Liver (tissue), 9 donors: ENCODE data around the gene IYD. TPM values are rescaled to one million over a fixed set of nuclear protein-coding genes. Genes with fewer than 3 reads are reported as not detected.

Experiments used
- DNase-seq: peaks from one replicate; pipeline ENCODE4 v3.0.0-alpha.2; 2017; ENCODE audit warnings: low spot score
- H3K27ac ChIP-seq, 2 donors: one replicate each; pipeline ENCODE4 v1.7.0; 2013; ENCODE audit warnings: inconsistent platforms in 2 of 2, low read length in 2 of 2, control low read depth in 1 of 2, low read depth in 1 of 2, mild to moderate bottlenecking in 1 of 2
- H3K27me3 ChIP-seq, 4 donors: one replicate each; pipeline versions ENCODE4 v1.6.1 to v1.7.0; 2013; ENCODE audit warnings: low read length in 3 of 4, inconsistent platforms in 1 of 4, mild to moderate bottlenecking in 1 of 4, moderate library complexity in 1 of 4; ENCODE audit not compliant: control insufficient read depth in 4 of 4, insufficient read depth in 4 of 4
- H3K36me3 ChIP-seq, 4 donors: one replicate each; pipeline versions ENCODE4 v1.6.1 to v1.7.0; 2013; ENCODE audit warnings: low read length in 3 of 4, mild to moderate bottlenecking in 3 of 4, low read depth in 1 of 4, moderate library complexity in 1 of 4; ENCODE audit not compliant: control insufficient read depth in 4 of 4, insufficient read depth in 3 of 4
- H3K4me1 ChIP-seq, 4 donors: one replicate each; pipeline versions ENCODE4 v1.6.1 to v1.7.0; 2013; ENCODE audit warnings: low read length in 3 of 4, mild to moderate bottlenecking in 3 of 4, moderate library complexity in 1 of 4; ENCODE audit not compliant: control insufficient read depth in 4 of 4, insufficient read depth in 4 of 4
- H3K4me3 ChIP-seq, 3 donors: one replicate each; pipeline versions ENCODE4 v1.6.1 to v1.7.0; 2013; ENCODE audit warnings: low read length in 3 of 3, control low read depth in 1 of 3, low read depth in 1 of 3, mild to moderate bottlenecking in 1 of 3
- H3K9ac ChIP-seq, 2 donors: one replicate each; pipeline ENCODE4 v1.7.0; 2013; ENCODE audit warnings: low read length in 2 of 2, mild to moderate bottlenecking in 2 of 2, moderate library complexity in 2 of 2, control low read depth in 1 of 2, low read depth in 1 of 2
- H3K9me3 ChIP-seq, 4 donors: one replicate each; pipeline versions ENCODE4 v1.6.1 to v1.7.0; 2013; ENCODE audit warnings: low read length in 3 of 4; ENCODE audit not compliant: control insufficient read depth in 4 of 4
- CTCF ChIP-seq: fragments of 150-350 bp; IDR thresholded peaks from 2 replicates; pipeline ENCODE4 v1.5.1; 2017; ENCODE audit warnings: improper control_type of control experiment, low read depth, low read length; ENCODE audit not compliant: missing input control
- EGR1 ChIP-seq, 2 donors: IDR thresholded peaks; 2 replicates each; pipeline ENCODE4 v1.6.1; 2016 to 2018; ENCODE audit warnings: antibody characterized with exemption in 2 of 2, low read depth in 2 of 2
- FOXA1 ChIP-seq: IDR thresholded peaks from 2 replicates; pipeline ENCODE4 v1.6.1; 2016; ENCODE audit warnings: antibody characterized with exemption
- GABPA ChIP-seq, 2 donors: IDR thresholded peaks in 1 of 2; conservative IDR thresholded peaks in 1 of 2; 2 replicates each; pipeline ENCODE4 v1.6.1; 2016; ENCODE audit warnings: antibody characterized with exemption in 2 of 2, mild to moderate bottlenecking in 1 of 2, moderate library complexity in 1 of 2
- HNF4A ChIP-seq, 2 donors: conservative IDR thresholded peaks; 2 replicates each; pipeline ENCODE4 v1.6.1; 2016; ENCODE audit warnings: antibody characterized with exemption in 2 of 2, mild to moderate bottlenecking in 2 of 2
- HNF4G ChIP-seq: IDR thresholded peaks from 2 replicates; pipeline ENCODE4 v1.6.1; 2016; ENCODE audit warnings: antibody characterized with exemption
- JUND ChIP-seq, 2 donors: IDR thresholded peaks; 2 replicates each; pipeline ENCODE4 v1.6.1; 2016; ENCODE audit warnings: antibody characterized with exemption in 2 of 2
- NR2F2 ChIP-seq: IDR thresholded peaks from 2 replicates; pipeline ENCODE4 v1.6.1; 2016; ENCODE audit warnings: antibody characterized with exemption
- RAD21 ChIP-seq, 2 donors: IDR thresholded peaks; 2 replicates each; pipeline ENCODE4 v1.6.1; 2016; ENCODE audit warnings: antibody characterized with exemption in 2 of 2, mild to moderate bottlenecking in 2 of 2
- REST ChIP-seq: IDR thresholded peaks from 2 replicates; pipeline ENCODE4 v1.6.1; 2016; ENCODE audit warnings: antibody characterized with exemption, mild to moderate bottlenecking
- RXRA ChIP-seq, 2 donors: IDR thresholded peaks; 2 replicates each; pipeline ENCODE4 v1.6.1; 2017 to 2018; ENCODE audit warnings: antibody characterized with exemption in 2 of 2, mild to moderate bottlenecking in 1 of 2
- SP1 ChIP-seq: IDR thresholded peaks from 2 replicates; pipeline ENCODE4 v1.6.1; 2018; ENCODE audit warnings: antibody characterized with exemption, mild to moderate bottlenecking
- TAF1 ChIP-seq: conservative IDR thresholded peaks from 2 replicates; pipeline ENCODE4 v1.6.1; 2016; ENCODE audit warnings: antibody characterized with exemption, mild to moderate bottlenecking
- YY1 ChIP-seq: IDR thresholded peaks from 2 replicates; pipeline ENCODE4 v1.6.1; 2016; ENCODE audit warnings: antibody characterized with exemption, mild to moderate bottlenecking
- WGBS: extraction: QIAGEN DNeasy Blood & Tissue Kit; methylation state at CpG from one replicate; pipeline ENCODE4 v1.1.7; 2013; 5-methylcytosine and 5-hydroxymethylcytosine counted together
- polyA plus RNA-seq, 2 donors: library from polyadenylated mRNA; stranded (reverse) in 1 of 2; unstranded in 1 of 2; fragments of 200-250 nt in 1 of 2; fragments of >200 nt in 1 of 2; fragmentation: Nextera tagmentation in 1 of 2; extraction: Ambion mirVana in 1 of 2; gene quantifications; one replicate each; pipeline versions ENCODE4 v1.2.1 to v1.2.3, GENCODE V29; 2013 to 2015
- total RNA-seq, 2 donors: library from RNA; depleted of rRNA; stranded (reverse); fragments of >200 nt; gene quantifications; one replicate each; pipeline ENCODE4 v1.2.3, GENCODE V29; 2014
- TF ChIP-seq, protein P1 (sequence below): IDR thresholded peaks from 2 replicates; pipeline ENCODE4 v1.6.1; 2016; ENCODE audit warnings: antibody characterized with exemption
- TF ChIP-seq, protein P2 (sequence below): IDR thresholded peaks from 2 replicates; pipeline ENCODE4 v1.6.1; 2016; ENCODE audit warnings: antibody characterized with exemption
- TF ChIP-seq, protein P3 (sequence below): IDR thresholded peaks from 2 replicates; pipeline ENCODE4 v1.6.1; 2016; ENCODE audit warnings: antibody characterized with exemption
- donor health status: healthy.
- donor health status: healthy.
- donor health status: healthy.
- donor health status: healthy.
- donor health status: healthy.

IYD gene
- total and polyA plus RNA-seq, 4 donors, result 1.6 to 6.2 (median 2.6) TPM

DNA sequence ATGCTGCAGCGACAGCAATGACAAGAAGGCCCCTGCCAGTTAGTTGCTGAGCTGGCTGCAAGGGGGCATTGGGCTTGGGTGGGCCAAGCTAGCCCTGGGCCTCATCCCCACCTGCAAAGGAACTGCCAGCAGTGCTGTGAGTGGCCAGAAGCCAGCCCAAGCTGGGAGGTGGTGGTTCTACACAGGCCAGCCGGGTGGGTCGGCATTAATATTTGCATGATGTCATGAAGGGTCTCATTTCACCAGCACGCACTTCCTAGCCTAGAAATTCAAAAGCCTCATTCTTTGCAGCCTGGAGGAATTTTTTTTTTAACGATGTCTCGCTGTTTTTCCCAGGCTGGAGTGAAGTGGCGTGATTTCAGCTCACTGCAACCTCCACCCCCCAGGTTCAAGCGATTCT, 62.0 kb downstream of the IYD start:
- no peaks in the 10 kb centered on the region for H3K9me3 ChIP-seq
- WGBS, result 95% methylated on average over 8 of the region's 8 CpGs
- TF ChIP-seq EGR1 (IDR thresholded peaks at IDR 0.05; ENCODE audit: low read depth in 2 of 2), result no peak

DNA sequence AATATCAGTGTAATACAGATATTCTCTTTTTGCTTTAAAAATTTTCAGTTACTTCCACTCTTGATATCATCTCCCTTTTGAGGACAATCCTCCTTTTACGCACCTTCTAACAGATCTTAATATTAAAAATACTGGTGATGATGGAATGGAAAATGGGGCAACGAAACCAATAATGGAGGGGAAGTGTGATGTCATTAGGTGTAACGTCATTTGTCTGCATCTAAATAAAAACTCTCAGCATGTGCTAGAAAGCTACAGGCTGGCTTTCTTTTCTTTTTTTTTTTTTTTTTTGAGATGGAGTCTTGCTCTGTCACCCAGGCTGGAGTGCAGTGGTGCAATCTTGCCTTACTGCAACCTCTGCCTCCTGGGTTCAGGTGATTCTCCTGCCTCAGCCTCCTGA, 66.5 kb downstream of the IYD start:
- no peak for TF ChIP-seq HNF4G
- TF ChIP-seq, protein P1, sequence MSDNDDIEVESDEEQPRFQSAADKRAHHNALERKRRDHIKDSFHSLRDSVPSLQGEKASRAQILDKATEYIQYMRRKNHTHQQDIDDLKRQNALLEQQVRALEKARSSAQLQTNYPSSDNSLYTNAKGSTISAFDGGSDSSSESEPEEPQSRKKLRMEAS, result no peak
- no peak for TF ChIP-seq EGR1 (IDR thresholded peaks at IDR 0.05; ENCODE audit: low read depth in 2 of 2)
- TF ChIP-seq YY1, result no peak
- TF ChIP-seq CTCF, result no peak
- no peak for TF ChIP-seq NR2F2
- no peak for TF ChIP-seq TAF1
- no peak for TF ChIP-seq FOXA1
- TF ChIP-seq, protein P2, sequence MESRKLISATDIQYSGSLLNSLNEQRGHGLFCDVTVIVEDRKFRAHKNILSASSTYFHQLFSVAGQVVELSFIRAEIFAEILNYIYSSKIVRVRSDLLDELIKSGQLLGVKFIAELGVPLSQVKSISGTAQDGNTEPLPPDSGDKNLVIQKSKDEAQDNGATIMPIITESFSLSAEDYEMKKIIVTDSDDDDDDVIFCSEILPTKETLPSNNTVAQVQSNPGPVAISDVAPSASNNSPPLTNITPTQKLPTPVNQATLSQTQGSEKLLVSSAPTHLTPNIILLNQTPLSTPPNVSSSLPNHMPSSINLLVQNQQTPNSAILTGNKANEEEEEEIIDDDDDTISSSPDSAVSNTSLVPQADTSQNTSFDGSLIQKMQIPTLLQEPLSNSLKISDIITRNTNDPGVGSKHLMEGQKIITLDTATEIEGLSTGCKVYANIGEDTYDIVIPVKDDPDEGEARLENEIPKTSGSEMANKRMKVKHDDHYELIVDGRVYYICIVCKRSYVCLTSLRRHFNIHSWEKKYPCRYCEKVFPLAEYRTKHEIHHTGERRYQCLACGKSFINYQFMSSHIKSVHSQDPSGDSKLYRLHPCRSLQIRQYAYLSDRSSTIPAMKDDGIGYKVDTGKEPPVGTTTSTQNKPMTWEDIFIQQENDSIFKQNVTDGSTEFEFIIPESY, result no peak
- TF ChIP-seq, protein P3, sequence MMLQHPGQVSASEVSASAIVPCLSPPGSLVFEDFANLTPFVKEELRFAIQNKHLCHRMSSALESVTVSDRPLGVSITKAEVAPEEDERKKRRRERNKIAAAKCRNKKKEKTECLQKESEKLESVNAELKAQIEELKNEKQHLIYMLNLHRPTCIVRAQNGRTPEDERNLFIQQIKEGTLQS, result no peak
- Histone ChIP-seq H3K4me3 (no peak overlapping the region), H3K27ac (no peak overlapping the region), H3K36me3 (no peaks in the 10 kb centered on the region), H3K9me3 (peaks cover 0 to 4% (median 3%) of the 10 kb centered on the region in 4 donors), H3K4me1 (no peaks in the 10 kb centered on the region), H3K27me3 (no peaks in the 10 kb centered on the region), H3K9ac (no peak overlapping the region)
- DNase-seq, result no peak
- 91% methylated on average over 3 of the region's 3 CpGs for WGBS

More for the DNA sequence above, 62.0 kb downstream of the IYD start:
- Histone ChIP-seq H3K27ac (no peak overlapping the region), H3K4me1 (peaks cover 0 to 15% (median 8%) of the 10 kb centered on the region in 4 donors), H3K4me3 (no peak overlapping the region), H3K9ac (no peak overlapping the region), H3K36me3 (no peaks in the 10 kb centered on the region), H3K27me3 (no peaks in the 10 kb centered on the region)
- no peak for DNase-seq

DNA sequence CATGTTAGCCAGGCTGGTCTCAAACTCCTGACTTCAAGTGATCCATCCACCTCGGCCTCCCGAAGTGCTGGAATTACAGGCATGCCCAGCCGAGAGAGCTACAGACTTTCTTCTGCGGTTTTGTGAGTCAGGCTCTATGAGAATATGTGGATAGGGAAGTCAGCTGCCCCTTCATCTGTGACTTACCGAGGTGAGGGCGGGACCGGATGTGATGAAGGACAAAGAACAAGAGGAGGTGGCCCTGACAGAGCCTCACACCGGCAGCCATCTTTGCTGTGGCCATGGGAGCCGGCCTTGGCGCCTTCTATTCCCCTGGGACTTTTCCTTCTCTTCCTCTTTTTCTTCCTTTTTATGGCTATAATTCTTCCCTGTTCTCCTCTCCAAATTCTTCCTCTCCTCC, 67.0 kb downstream of the IYD start:
- H3K9ac ChIP-seq, result no peak overlapping the region
- H3K27me3 ChIP-seq, result no peaks in the 10 kb centered on the region
- no peak for DNase-seq
- no peaks in the 10 kb centered on the region for H3K36me3 ChIP-seq
- H3K4me1 ChIP-seq, result no peaks in the 10 kb centered on the region
- WGBS, result 93% methylated on average over 10 of the region's 10 CpGs
- H3K4me3 ChIP-seq, result no peak overlapping the region
- TF ChIP-seq, protein P3, result no peak
- TF ChIP-seq HNF4G, result no peak
- no peak for TF ChIP-seq EGR1 (IDR thresholded peaks at IDR 0.05; ENCODE audit: low read depth in 2 of 2)
- TF ChIP-seq REST, result no peak
- TF ChIP-seq HNF4A (conservative IDR thresholded peaks at IDR 0.05), result no peak
- no peak for TF ChIP-seq RXRA (IDR thresholded peaks at IDR 0.05)
- TF ChIP-seq, protein P1, result no peak
- TF ChIP-seq RAD21 (IDR thresholded peaks at IDR 0.05), result no peak
- no peak for TF ChIP-seq TAF1
- TF ChIP-seq GABPA (IDR thresholded peaks at IDR 0.05 in 1 of 2, conservative IDR thresholded peaks at IDR 0.05 in 1 of 2), result no peak
- TF ChIP-seq YY1, result no peak
- TF ChIP-seq CTCF, result no peak
- TF ChIP-seq SP1, result no peak
- no peak for TF ChIP-seq JUND (IDR thresholded peaks at IDR 0.05)
- H3K27ac ChIP-seq, result no peak overlapping the region
- peaks cover 0 to 5% (median 3%) of the 10 kb centered on the region in 4 donors for H3K9me3 ChIP-seq
